Endodermal cell (in vitro differentiated cells): ENCODE measurements around the gene BFAR. TPM values are rescaled to one million over a fixed set of nuclear protein-coding genes. Genes with fewer than 3 reads are reported as not detected.
"Not testable (repeated sequence)": the region's sequence is repeated elsewhere in the genome, so short reads cannot be mapped to it uniquely, and the experiment has no call there.

Experiments used
- DNase-seq: peaks from one replicate; pipeline ENCODE4 v3.0.0-alpha.2; 2017
- H3K27ac ChIP-seq: 2 replicates; pipeline ENCODE4 v1.5.1; 2013; ENCODE audit warnings: mild to moderate bottlenecking, low read depth, low read length, moderate library complexity
- H3K27me3 ChIP-seq: 2 replicates; pipeline ENCODE4 v1.6.1; 2013; ENCODE audit warnings: mild to moderate bottlenecking, low read length, moderate library complexity; ENCODE audit not compliant: insufficient read depth, control insufficient read depth, poor library complexity, severe bottlenecking
- H3K36me3 ChIP-seq: 2 replicates; pipeline ENCODE4 v1.7.0; 2013; ENCODE audit warnings: mild to moderate bottlenecking, low read length, moderate library complexity; ENCODE audit not compliant: control insufficient read depth, insufficient read depth
- H3K4me1 ChIP-seq: one replicate; pipeline ENCODE4 v1.7.0; 2013; ENCODE audit warnings: low read length; ENCODE audit not compliant: control insufficient read depth, insufficient read depth
- H3K4me3 ChIP-seq: 2 replicates; pipeline ENCODE4 v1.5.1; 2013; ENCODE audit warnings: mild to moderate bottlenecking, low read length, moderate library complexity
- H3K9ac ChIP-seq: 2 replicates; pipeline ENCODE4 v1.6.1; 2013; ENCODE audit warnings: mild to moderate bottlenecking, low read length, moderate library complexity; ENCODE audit not compliant: poor library complexity, severe bottlenecking; ENCODE audit errors: extremely low read depth
- H3K9me3 ChIP-seq: 2 replicates; pipeline ENCODE4 v1.6.1; 2013; ENCODE audit warnings: mild to moderate bottlenecking, low read length, moderate library complexity; ENCODE audit not compliant: control insufficient read depth
- H3K27ac Mint-ChIP-seq: 2 replicates; pipeline ENCODE4 v1.8.0; 2020; ENCODE audit warnings: mixed read lengths
- H3K27me3 Mint-ChIP-seq: 2 replicates; pipeline ENCODE4 v1.8.0; 2021; ENCODE audit warnings: mild to moderate bottlenecking, mixed read lengths; ENCODE audit not compliant: insufficient read depth
- H3K36me3 Mint-ChIP-seq: 2 replicates; pipeline ENCODE4 v1.8.0; 2020; ENCODE audit warnings: low read depth, mixed read lengths
- H3K4me1 Mint-ChIP-seq: 2 replicates; pipeline ENCODE4 v1.8.0; 2020; ENCODE audit warnings: mixed read lengths
- H3K4me3 Mint-ChIP-seq: 2 replicates; pipeline ENCODE4 v1.8.0; 2020; ENCODE audit warnings: mild to moderate bottlenecking, moderate library complexity, mixed read lengths
- H3K9me3 Mint-ChIP-seq: 2 replicates; pipeline ENCODE4 v1.8.0; 2020; ENCODE audit warnings: mild to moderate bottlenecking, mixed read lengths
- WGBS, 2 experiments: methylation state at CpG; one replicate each; pipeline versions ENCODE4 v1.1.5 to v1.1.7; 2013; ENCODE audit warnings: missing lambda C conversion rate in 2 of 2, mixed read lengths in 1 of 2; ENCODE audit not compliant: insufficient coverage in 1 of 2, insufficient read length in 1 of 2; 5-methylcytosine and 5-hydroxymethylcytosine counted together
- total RNA-seq, 2 donors: library from RNA; stranded (reverse); fragmentation: NEBNext Ultra II Directional in 1 of 2; extraction: Animal tissue kit (Norgen Biotek cat#: 25700) in 1 of 2; gene quantifications; 2 replicates in 1 of 2; 3 replicates in 1 of 2; pipeline ENCODE4 v1.2.1, GENCODE V29; 2021
- TF ChIP-seq, protein P1 (sequence below): fragments of 200-600 bp; sonication (generic); conservative IDR thresholded peaks from 2 replicates; pipeline ENCODE4 v1.5.0; 2021; ENCODE audit warnings: antibody characterized with exemption, mild to moderate bottlenecking

Gene BFAR
- total RNA-seq, 2 donors from 2014 or later, result 60.1 to 73.3 TPM

DNA sequence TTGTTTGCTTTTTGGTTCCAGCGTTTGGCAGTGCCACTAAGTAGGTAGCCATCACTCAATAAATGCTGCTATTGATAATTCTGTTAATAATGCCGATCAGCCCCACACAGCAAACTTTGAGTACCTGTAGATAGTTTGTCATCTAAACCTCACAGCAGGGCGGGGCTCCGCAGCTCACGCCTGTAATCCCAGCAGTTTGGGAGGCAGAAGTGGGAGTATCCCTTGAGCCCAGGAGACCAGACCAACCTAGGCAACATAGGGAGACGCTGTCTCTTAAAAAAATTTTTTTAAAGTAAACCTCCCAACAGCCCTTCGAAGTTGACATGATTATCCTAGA lies 1.6 kb downstream of the BFAR start:
- Histone ChIP-seq H3K27ac (no peak overlapping the region), H3K36me3 (peaks cover 31% of the 10 kb centered on the region), H3K27me3 (no peaks in the 10 kb centered on the region), H3K4me1 (peaks cover 11% of the 10 kb centered on the region), H3K4me3 (peak overlapping the region; percentile 95), H3K9ac (no peak overlapping the region), H3K9me3 (no peaks in the 10 kb centered on the region)
- Mint-ChIP-seq H3K4me3 (peak overlapping the region; percentile 97), H3K9me3 (no peaks in the 10 kb centered on the region), H3K4me1 (peaks cover 34% of the 10 kb centered on the region), H3K27me3 (no peaks in the 10 kb centered on the region), H3K27ac (peak overlapping the region; percentile 98), H3K36me3 (peaks cover 27% of the 10 kb centered on the region)
- WGBS, 2 experiments, result 72 to 82% methylated on average over 7 of the region's 7 CpGs
- TF ChIP-seq, protein P1, sequence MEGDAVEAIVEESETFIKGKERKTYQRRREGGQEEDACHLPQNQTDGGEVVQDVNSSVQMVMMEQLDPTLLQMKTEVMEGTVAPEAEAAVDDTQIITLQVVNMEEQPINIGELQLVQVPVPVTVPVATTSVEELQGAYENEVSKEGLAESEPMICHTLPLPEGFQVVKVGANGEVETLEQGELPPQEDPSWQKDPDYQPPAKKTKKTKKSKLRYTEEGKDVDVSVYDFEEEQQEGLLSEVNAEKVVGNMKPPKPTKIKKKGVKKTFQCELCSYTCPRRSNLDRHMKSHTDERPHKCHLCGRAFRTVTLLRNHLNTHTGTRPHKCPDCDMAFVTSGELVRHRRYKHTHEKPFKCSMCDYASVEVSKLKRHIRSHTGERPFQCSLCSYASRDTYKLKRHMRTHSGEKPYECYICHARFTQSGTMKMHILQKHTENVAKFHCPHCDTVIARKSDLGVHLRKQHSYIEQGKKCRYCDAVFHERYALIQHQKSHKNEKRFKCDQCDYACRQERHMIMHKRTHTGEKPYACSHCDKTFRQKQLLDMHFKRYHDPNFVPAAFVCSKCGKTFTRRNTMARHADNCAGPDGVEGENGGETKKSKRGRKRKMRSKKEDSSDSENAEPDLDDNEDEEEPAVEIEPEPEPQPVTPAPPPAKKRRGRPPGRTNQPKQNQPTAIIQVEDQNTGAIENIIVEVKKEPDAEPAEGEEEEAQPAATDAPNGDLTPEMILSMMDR, result no peak
- DNase-seq, result no peak

DNA sequence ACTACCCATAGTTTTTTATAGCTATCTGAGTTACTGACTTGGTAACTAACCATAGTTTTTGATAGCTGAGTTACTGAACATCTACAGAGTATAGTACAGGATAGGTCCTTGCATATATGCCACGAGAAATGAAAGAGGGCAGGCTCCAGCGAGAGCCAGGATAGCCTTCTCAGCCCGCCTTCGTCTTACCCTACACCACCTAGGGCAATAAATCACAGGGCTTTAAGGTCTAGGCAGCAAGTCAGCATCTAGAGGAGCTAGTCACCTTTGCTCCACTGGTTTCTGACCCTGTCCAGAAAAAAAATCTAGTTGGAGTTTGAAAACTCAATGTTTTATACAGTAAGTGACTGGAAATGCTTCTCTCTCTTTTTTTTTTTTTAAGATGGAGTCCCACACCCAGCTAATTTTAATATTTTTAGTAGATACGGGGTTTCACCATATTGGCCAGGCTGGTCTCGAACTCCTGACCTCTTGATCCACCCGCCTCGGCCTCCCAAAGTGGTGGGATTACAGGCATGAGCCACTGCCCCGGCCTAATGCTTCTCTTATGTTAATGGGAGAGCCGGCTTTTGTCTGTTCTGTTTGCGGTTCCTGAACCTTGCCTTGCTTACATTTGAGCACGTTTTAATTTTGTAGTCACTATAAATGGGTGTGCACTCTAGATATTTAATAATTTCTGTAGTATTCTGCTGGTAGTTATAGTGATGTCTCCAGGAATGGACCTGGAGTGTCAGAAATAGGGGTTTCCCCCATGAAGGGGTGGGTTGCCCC lies 2.8 kb downstream of the BFAR start:
- H3K9me3 ChIP-seq, result no peaks in the 10 kb centered on the region
- TF ChIP-seq, protein P1, result no peak
- H3K27me3 ChIP-seq, result no peaks in the 10 kb centered on the region
- peak overlapping the region; percentile 43 for H3K27ac ChIP-seq
- H3K36me3 Mint-ChIP-seq, result peaks cover 39% of the 10 kb centered on the region
- 76 to 85% methylated on average over 9 to 12 of the region's 12 CpGs for WGBS, 2 experiments
- peak overlapping the region; percentile 95 for H3K4me3 ChIP-seq
- no peak overlapping the region for H3K9ac ChIP-seq
- peak overlapping the region; percentile 98 for H3K27ac Mint-ChIP-seq
- H3K36me3 ChIP-seq, result peaks cover 42% of the 10 kb centered on the region
- H3K4me1 ChIP-seq, result peaks cover 11% of the 10 kb centered on the region
- H3K4me3 Mint-ChIP-seq, result peak overlapping the region; percentile 36
- H3K27me3 Mint-ChIP-seq, result no peaks in the 10 kb centered on the region
- DNase-seq, result no peak
- peaks cover 38% of the 10 kb centered on the region for H3K4me1 Mint-ChIP-seq
- H3K9me3 Mint-ChIP-seq, result no peaks in the 10 kb centered on the region

DNA sequence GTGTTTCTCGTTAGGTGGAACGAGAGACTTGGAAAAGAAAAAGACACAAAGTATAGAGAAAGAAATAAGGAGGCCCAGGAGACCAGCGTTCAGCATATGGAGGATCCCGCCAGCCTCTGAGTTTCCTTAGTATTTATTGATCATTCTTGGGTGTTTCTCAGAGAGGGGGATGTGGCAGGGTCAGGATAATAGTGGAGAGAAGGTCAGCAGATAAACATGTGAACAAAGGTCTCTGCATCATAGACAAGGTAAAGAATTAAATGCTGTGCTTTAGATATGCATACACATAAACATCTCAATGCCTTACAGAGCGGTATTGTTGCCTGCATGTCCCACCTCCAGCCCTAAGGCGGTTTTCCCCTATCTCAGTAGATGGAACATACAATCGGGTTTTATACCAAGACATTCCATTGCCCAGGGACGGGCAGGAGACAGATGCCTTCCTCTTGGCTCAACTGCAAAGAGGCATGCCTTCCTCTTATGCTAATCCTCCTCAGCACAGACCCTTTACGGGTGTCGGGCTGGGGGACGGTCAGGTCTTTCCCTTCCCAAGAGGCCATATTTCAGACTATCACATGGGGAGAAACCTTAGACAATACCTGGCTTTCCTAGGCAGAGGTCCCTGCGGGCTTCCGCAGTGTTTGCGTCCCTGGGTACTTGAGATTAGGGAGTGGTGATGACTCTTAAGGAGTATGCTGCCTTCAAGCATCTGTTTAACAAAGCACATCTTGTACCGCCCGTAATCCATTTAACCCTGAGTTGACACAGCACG lies 3.6 kb downstream of the BFAR start:
- H3K9ac ChIP-seq, H3K9me3 ChIP-seq, H3K27me3 Mint-ChIP-seq, H3K27me3 ChIP-seq, DNase-seq, H3K9me3 Mint-ChIP-seq: not testable (repeated sequence)
- peak overlapping the region; percentile 36 for H3K4me3 Mint-ChIP-seq
- H3K36me3 Mint-ChIP-seq, result peaks cover 45% of the 10 kb centered on the region
- Histone ChIP-seq H3K27ac (peak overlapping the region; percentile 43), H3K4me1 (peaks cover 11% of the 10 kb centered on the region), H3K4me3 (peak overlapping the region; percentile 57), H3K36me3 (peaks cover 48% of the 10 kb centered on the region)
- WGBS, 2 experiments, result 34% methylated on average over 2 to 13 of the region's 17 CpGs
- peak overlapping the region; percentile 94 for H3K27ac Mint-ChIP-seq
- peaks cover 44% of the 10 kb centered on the region for H3K4me1 Mint-ChIP-seq

DNA sequence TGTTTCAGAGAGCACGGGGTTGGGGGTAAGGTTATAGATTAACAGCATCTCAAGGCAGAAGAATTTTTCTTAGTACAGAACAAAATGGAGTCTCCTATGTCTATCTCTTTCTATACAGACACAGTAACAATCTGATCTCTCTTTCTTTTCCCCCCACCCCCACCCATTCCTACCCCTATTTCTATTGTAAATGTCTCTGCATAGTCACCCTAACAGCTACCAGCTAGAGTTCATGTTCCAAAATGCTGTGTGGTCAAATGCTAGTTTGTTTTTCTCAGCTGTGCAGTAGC lies 4.1 kb downstream of the BFAR start:
- H3K9me3 Mint-ChIP-seq, H3K9ac ChIP-seq, H3K4me3 ChIP-seq, H3K9me3 ChIP-seq, H3K27me3 ChIP-seq, H3K27me3 Mint-ChIP-seq, DNase-seq, H3K27ac ChIP-seq: not testable (repeated sequence)
- Histone ChIP-seq H3K4me1 (peaks cover 11% of the 10 kb centered on the region), H3K36me3 (peaks cover 48% of the 10 kb centered on the region)
- Mint-ChIP-seq H3K27ac (peak overlapping the region; percentile 94), H3K4me1 (peaks cover 44% of the 10 kb centered on the region), H3K36me3 (peaks cover 46% of the 10 kb centered on the region), H3K4me3 (peak overlapping the region; percentile 36)
- WGBS, 2 experiments, result no CpG with 5 or more reads among the region's 1 CpG
